Coronary artery (tissue), 2 donors: ENCODE results near the gene TAL1.

Experiments
- DNase-seq: peaks from one replicate; pipeline ENCODE4 v3.0.0-alpha.2; 2017; ENCODE audit warnings: low spot score
- H3K27ac ChIP-seq, 2 donors: fragments of 200-600 bp; sonication (generic); one replicate each; pipeline ENCODE4 v1.5.1; 2016 to 2019
- H3K4me3 ChIP-seq: fragments of 200-600 bp; sonication (generic); 2 replicates; pipeline ENCODE4 v1.5.1; 2016; ENCODE audit warnings: mild to moderate bottlenecking, moderate library complexity
- CTCF ChIP-seq: fragments of 200-600 bp; sonication (generic); IDR thresholded peaks from one replicate; pipeline ENCODE4 v1.5.1; 2019; ENCODE audit warnings: antibody characterized with exemption

TAL1 gene

GRCh38 chr1:47229031-47229885 lies 2.8 kb downstream of the TAL1 start:
- DNase-seq: no peak
- H3K4me3 ChIP-seq: peak overlapping the region; percentile 70

GRCh38 chr1:47228644-47229030 lies 3.4 kb downstream of the TAL1 start:
- H3K27ac ChIP-seq: peak overlapping the region in 1 of 2 donors; percentile 66
- DNase-seq: no peak
- no peak for TF ChIP-seq CTCF
- H3K4me3 ChIP-seq: peak overlapping the region; percentile 70

More at GRCh38 chr1:47229031-47229885, 2.8 kb downstream of the TAL1 start:
- H3K27ac ChIP-seq: peak overlapping the region; percentile 36 to 66
- TF ChIP-seq CTCF: no peak

DNA sequence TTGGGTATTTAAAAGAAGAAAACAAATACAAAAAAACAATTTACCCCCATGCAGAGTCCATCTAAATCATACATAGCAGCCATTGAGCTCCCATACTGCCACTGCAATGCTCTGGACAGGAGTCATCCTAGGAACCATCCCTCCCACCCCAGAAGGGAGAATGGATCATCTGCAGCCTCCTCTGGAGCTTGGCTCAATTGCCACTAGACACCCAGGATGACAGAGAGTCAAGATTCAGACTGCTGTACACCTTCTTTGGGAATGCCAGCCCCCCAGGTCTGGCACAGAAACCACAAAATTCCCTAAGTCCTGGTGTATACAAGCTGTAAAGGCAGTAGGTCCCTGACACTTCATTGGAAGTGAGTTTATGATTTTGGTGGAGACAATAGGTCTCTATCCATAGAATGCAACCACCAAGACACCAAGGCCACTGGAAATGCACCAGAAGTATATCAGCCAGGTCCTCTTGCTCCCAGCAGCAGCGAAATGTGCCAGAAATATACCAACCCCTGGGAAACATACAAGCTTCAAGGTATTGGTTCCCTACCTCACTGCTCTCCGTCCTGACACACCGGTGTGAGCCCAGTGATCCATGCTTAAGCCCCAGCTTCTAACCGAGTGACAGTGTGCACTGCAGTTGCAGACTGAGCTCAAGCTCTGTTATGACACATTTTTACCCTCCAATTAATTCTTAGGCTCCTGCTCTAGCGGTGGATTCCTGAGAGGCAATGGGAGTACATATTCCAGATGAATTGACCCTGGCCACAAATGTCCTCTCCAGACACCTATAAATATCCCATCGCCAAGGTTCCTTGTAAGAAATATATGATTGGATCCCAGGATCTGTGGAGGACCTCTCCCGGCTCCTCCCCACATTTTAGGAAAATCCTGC lies 4.4 kb downstream of the TAL1 start:
- DNase-seq: no peak
- H3K4me3 ChIP-seq: no peak overlapping the region
- no peak for TF ChIP-seq CTCF
- no peak overlapping the region for H3K27ac ChIP-seq

- DNase-seq: no peak
- Histone ChIP-seq H3K27ac (no peak overlapping the region), H3K4me3 (peak overlapping the region; percentile 11)
- no peak for TF ChIP-seq CTCF
Measured at GRCh38 chr1:47226839-47227215, 5.2 kb downstream of the TAL1 start.

DNA sequence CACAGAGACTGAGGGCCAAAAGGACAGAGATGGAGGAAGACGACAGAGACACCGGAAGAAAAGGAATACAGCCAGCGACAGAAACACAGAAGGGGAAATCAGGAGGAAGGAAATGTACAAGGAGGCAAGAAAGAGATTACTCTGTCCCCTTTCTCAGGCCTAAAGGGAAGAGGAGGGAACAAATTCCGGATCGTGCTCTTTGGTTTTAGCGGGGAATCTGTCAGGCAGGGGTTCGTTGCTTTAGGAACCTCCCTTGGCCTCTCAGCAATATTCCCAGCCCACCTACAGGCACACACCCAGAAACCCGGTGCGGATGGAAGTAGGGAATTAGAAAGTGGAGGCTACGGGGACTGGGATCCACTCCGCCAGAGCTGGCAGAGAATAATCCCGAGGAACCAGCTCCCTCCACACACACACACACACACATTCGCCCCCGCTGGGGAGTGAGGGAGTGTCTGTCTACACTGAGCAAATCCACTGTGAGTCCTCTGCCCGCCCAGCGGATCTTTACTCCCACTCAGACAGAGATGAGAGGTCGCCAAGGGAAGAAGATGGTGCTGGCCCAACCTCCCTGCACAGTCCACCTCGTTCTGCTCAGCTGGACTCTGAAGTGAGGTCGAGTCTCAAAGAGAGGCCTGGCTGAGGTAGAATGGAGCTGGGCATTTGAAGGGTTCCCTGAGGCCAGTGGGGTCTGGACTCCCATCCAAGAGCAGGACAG lies 5.7 kb downstream of the TAL1 start:
- H3K27ac ChIP-seq: peak overlapping the region in 1 of 2 donors; percentile 5
- peak overlapping the region; percentile 61 for H3K4me3 ChIP-seq
- TF ChIP-seq CTCF: no peak
- no peak for DNase-seq

DNA sequence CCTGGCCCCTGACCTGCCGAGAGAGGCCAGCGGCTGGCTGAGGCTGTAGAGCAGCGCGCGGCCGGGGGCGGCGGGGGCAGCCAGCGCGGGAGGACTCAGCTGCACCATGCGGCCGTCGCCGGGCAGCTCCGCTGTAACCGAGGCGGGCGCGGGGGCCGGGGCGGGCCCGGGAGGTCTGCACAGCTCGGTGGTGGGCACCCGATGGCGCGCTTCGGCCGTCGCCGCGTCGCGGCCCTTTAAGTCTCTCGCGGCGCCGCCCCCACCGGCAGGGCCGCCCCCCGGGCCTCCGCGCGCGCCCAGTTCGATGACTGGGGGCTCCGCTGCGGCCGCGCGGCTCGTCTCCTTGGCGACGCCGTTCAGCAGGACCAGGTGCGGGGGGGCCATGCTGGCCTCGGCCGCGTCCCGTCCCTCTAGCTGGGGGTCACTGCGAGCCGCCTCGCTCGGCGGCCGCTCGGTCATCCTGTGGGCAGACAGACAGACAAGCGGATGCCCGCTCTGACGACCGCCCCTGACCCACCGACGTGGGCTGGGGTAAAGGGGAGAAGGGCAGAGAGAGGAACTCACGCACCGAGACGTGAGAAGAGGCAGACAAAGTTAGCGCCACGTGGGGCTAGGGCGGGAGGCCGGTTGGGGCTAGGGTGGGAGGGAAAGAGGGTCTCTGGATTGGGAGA lies 6.5 kb downstream of the TAL1 start:
- no peak overlapping the region for H3K27ac ChIP-seq
- peak overlapping the region; percentile 61 for H3K4me3 ChIP-seq
- DNase-seq: no peak
- TF ChIP-seq CTCF: no peak
